ENCODE results near the gene HOXA4.

Gene HOXA4

GRCh38 chr7:27101171-27101956, 29.2 kb downstream of the HOXA4 start:
- no peak for TF ChIP-seq CTCF (IDR thresholded peaks at IDR 0.05; ENCODE audit: low read depth, low read length, missing control alignments)
- DNase-seq (ENCODE audit: low read depth): no peak
- in situ Hi-C loops (cut with HindIII; ENCODE audit: low sequenced_read_pairs): no loop called here
- peak overlapping the region; percentile 91 for H3K4me3 ChIP-seq (ENCODE audit: low read depth, low read length)

GRCh38 chr7:27100694-27101170, 29.8 kb downstream of the HOXA4 start:
- in situ Hi-C loops (cut with HindIII; ENCODE audit: low sequenced_read_pairs): no loop called here
- TF ChIP-seq CTCF (IDR thresholded peaks at IDR 0.05; ENCODE audit: low read depth, low read length, missing control alignments): no peak
- H3K4me3 ChIP-seq (ENCODE audit: low read depth, low read length): peak overlapping the region; percentile 91
- no peak for DNase-seq (ENCODE audit: low read depth)

- peak overlapping the region; percentile 91 for H3K4me3 ChIP-seq (ENCODE audit: low read depth, low read length)
- in situ Hi-C loops (cut with HindIII; ENCODE audit: low sequenced_read_pairs): no loop called here
- TF ChIP-seq CTCF (IDR thresholded peaks at IDR 0.05; ENCODE audit: low read depth, low read length, missing control alignments): no peak
- no peak for DNase-seq (ENCODE audit: low read depth)
Measured at GRCh38 chr7:27099453-27100370, 30.8 kb downstream of the HOXA4 start.

GRCh38 chr7:27098578-27099451, 31.7 kb downstream of the HOXA4 start:
- in situ Hi-C loops (cut with HindIII; ENCODE audit: low sequenced_read_pairs): no loop called here
- DNase-seq (ENCODE audit: low read depth): no peak
- H3K4me3 ChIP-seq (ENCODE audit: low read depth, low read length): peak overlapping the region; percentile 91
- TF ChIP-seq CTCF (IDR thresholded peaks at IDR 0.05; ENCODE audit: low read depth, low read length, missing control alignments): no peak

GRCh38 chr7:27097686-27098577, 32.6 kb downstream of the HOXA4 start:
- in situ Hi-C loops (cut with HindIII; ENCODE audit: low sequenced_read_pairs): no loop called here
- peak overlapping the region; percentile 91 for H3K4me3 ChIP-seq (ENCODE audit: low read depth, low read length)
- DNase-seq (ENCODE audit: low read depth): no peak
- no peak for TF ChIP-seq CTCF (IDR thresholded peaks at IDR 0.05; ENCODE audit: low read depth, low read length, missing control alignments)
